Left lung (tissue), 10 donors: ENCODE data around the gene TMEM79. TPM values are rescaled to one million over a fixed set of nuclear protein-coding genes. Genes with fewer than 3 reads are reported as not detected.

Experiments
- ATAC-seq: fragments of 200-7000 bp; cut with Tn5 transposase; one replicate; pipeline ENCODE4 v1.9.1; 2020; ENCODE audit warnings: moderate library complexity
- DNase-seq, 4 donors: peaks; one replicate each; pipeline ENCODE4 v3.0.0-alpha.2; 2013 to 2020
- H3K27ac ChIP-seq, 2 donors: fragments of 200-600 bp; sonication (generic) in 1 of 2; one replicate each; pipeline versions ENCODE4 v1.5.0 to v1.8.0; 2020 to 2021
- H3K27me3 ChIP-seq, 2 donors: fragments of 200-600 bp; sonication (generic) in 1 of 2; one replicate each; pipeline versions ENCODE4 v1.5.0 to v1.8.0; 2020 to 2021
- H3K36me3 ChIP-seq, 2 donors: fragments of 200-600 bp; sonication (generic) in 1 of 2; one replicate each; pipeline versions ENCODE4 v1.5.0 to v1.8.0; 2020 to 2021
- H3K4me1 ChIP-seq, 2 donors: fragments of 200-600 bp; one replicate each; pipeline ENCODE4 v1.8.0; 2021
- H3K4me3 ChIP-seq, 2 donors: fragments of 200-600 bp; sonication (generic) in 1 of 2; one replicate each; pipeline versions ENCODE4 v1.5.0 to v1.8.0; 2020 to 2021; ENCODE audit warnings: mild to moderate bottlenecking in 1 of 2
- H3K9me3 ChIP-seq, 2 donors: fragments of 200-600 bp; sonication (generic) in 1 of 2; one replicate each; pipeline versions ENCODE4 v1.5.0 to v1.8.0; 2020 to 2021
- CTCF ChIP-seq, 2 donors: fragments of 200-600 bp; sonication (generic) in 1 of 2; IDR thresholded peaks; one replicate each; pipeline versions ENCODE4 v1.5.0 to v1.8.0; 2021; ENCODE audit warnings: antibody characterized with exemption in 2 of 2
- intact Hi-C, 2 donors: fragments of 100-400 bp; cut with DNase I; formaldehyde crosslinking; loops; one replicate each; pipeline versions ENCODE4 v1.11.2 to v1.14.2; 2022
- polyA plus RNA-seq, 6 donors: library from polyadenylated mRNA; unstranded; fragments of 120-200 nt; gene quantifications; one replicate each; pipeline ENCODE4 v1.2.1, GENCODE V29; 2013; ENCODE audit not compliant: insufficient read length in 6 of 6
- total RNA-seq, 2 donors: library from RNA; stranded (reverse); fragmentation: NEBNext Ultra II Directional; extraction: Animal tissue kit (Norgen Biotek cat#: 25700); gene quantifications; one replicate each; pipeline ENCODE4 v1.2.1, GENCODE V29; 2021
- donor health status: DM: no; HTN: yes; CAD: no.
- donor health status: DM: no; HTN: no; CAD: no.

TMEM79 gene
- total and polyA plus RNA-seq, 8 donors: 3.5 to 10.3 (median 8.7) TPM

GRCh38 chr1:156259805-156260204 lies 24.3 kb upstream of the TMEM79 start:
- no peak for DNase-seq
- intact Hi-C loops: no loop called here
- no peak overlapping the region for H3K27ac ChIP-seq
- ATAC-seq: no peak
- no peaks in the 10 kb centered on the region for H3K27me3 ChIP-seq
- H3K4me1 ChIP-seq: no peaks in the 10 kb centered on the region
- no peaks in the 10 kb centered on the region for H3K9me3 ChIP-seq
- peaks cover 4 to 99% of the 10 kb centered on the region in 2 donors for H3K36me3 ChIP-seq
- no peak overlapping the region for H3K4me3 ChIP-seq
- TF ChIP-seq CTCF (IDR thresholded peaks at IDR 0.05): no peak

DNA sequence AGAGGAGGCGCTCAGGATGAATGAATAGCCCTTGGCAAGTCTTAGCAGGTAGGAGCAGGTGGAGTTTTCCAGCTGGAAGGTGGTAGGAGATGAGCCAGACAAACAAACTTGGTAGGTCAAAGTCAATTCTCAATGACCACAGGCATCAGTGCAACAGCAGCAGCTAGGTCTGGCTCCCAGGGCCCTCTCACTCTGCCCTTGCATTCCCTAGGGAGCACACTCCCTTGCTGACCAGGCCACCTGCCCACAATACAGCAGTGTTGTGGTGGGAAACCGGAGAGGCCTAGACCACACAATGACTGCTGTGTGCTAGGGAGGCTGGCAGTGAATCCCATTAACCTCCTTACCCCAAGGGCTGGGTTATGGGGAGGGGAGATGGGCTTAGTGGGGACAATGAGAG lies 23.2 kb upstream of the TMEM79 start:
- H3K36me3 ChIP-seq: peaks cover 4 to 99% of the 10 kb centered on the region in 2 donors

GRCh38 chr1:156262461-156263287 lies 21.5 kb upstream of the TMEM79 start:
- Histone ChIP-seq H3K4me3 (no peak overlapping the region), H3K27ac (no peak overlapping the region), H3K9me3 (no peaks in the 10 kb centered on the region), H3K36me3 (peaks cover 4 to 99% of the 10 kb centered on the region in 2 donors), H3K27me3 (no peaks in the 10 kb centered on the region), H3K4me1 (no peaks in the 10 kb centered on the region)
- intact Hi-C loops: no loop called here
- no peak for TF ChIP-seq CTCF (IDR thresholded peaks at IDR 0.05)
- ATAC-seq (peak; percentile 43), DNase-seq (no peak)

More for the DNA sequence above, 23.2 kb upstream of the TMEM79 start:
- no peak for ATAC-seq
- Histone ChIP-seq H3K27ac (no peak overlapping the region), H3K4me1 (no peaks in the 10 kb centered on the region), H3K4me3 (no peak overlapping the region), H3K9me3 (no peaks in the 10 kb centered on the region), H3K27me3 (no peaks in the 10 kb centered on the region)
- intact Hi-C loops: no loop called here
- DNase-seq: no peak
- no peak for TF ChIP-seq CTCF (IDR thresholded peaks at IDR 0.05)

GRCh38 chr1:156263288-156263655 lies 20.9 kb upstream of the TMEM79 start:
- ATAC-seq (no peak), DNase-seq (no peak)
- no peaks in the 10 kb centered on the region for H3K27me3 ChIP-seq
- no peak overlapping the region for H3K4me3 ChIP-seq
- intact Hi-C loops: no loop called here
- TF ChIP-seq CTCF (IDR thresholded peaks at IDR 0.05): no peak
- no peaks in the 10 kb centered on the region for H3K9me3 ChIP-seq
- no peak overlapping the region for H3K27ac ChIP-seq
- no peaks in the 10 kb centered on the region for H3K4me1 ChIP-seq
- peaks cover 4 to 99% of the 10 kb centered on the region in 2 donors for H3K36me3 ChIP-seq

GRCh38 chr1:156266051-156266450 lies 18.1 kb upstream of the TMEM79 start:
- Histone ChIP-seq H3K27me3 (no peaks in the 10 kb centered on the region), H3K4me1 (no peaks in the 10 kb centered on the region), H3K9me3 (no peaks in the 10 kb centered on the region), H3K4me3 (no peak overlapping the region), H3K36me3 (peaks cover 0 to 99% of the 10 kb centered on the region in 2 donors), H3K27ac (no peak overlapping the region)
- intact Hi-C loops: no loop called here
- ATAC-seq (no peak), DNase-seq (peak in 1 of 4 donors; percentile 78)
- TF ChIP-seq CTCF (IDR thresholded peaks at IDR 0.05): no peak
